ENCODE measurements around the gene RNF225. TPM values are rescaled to one million over a fixed set of nuclear protein-coding genes. Genes with fewer than 3 reads are reported as not detected.

RNF225 gene
- total RNA-seq, result 0.37 TPM in 1 of 2 replicates, not detected in the other

GRCh38 chr19:58395220-58395978 lies at the start of gene RNF225:
RNF225 (plus strand) TSS chr19:58395656; CDS start chr19:58396090, 434 bp downstream.

DNA sequence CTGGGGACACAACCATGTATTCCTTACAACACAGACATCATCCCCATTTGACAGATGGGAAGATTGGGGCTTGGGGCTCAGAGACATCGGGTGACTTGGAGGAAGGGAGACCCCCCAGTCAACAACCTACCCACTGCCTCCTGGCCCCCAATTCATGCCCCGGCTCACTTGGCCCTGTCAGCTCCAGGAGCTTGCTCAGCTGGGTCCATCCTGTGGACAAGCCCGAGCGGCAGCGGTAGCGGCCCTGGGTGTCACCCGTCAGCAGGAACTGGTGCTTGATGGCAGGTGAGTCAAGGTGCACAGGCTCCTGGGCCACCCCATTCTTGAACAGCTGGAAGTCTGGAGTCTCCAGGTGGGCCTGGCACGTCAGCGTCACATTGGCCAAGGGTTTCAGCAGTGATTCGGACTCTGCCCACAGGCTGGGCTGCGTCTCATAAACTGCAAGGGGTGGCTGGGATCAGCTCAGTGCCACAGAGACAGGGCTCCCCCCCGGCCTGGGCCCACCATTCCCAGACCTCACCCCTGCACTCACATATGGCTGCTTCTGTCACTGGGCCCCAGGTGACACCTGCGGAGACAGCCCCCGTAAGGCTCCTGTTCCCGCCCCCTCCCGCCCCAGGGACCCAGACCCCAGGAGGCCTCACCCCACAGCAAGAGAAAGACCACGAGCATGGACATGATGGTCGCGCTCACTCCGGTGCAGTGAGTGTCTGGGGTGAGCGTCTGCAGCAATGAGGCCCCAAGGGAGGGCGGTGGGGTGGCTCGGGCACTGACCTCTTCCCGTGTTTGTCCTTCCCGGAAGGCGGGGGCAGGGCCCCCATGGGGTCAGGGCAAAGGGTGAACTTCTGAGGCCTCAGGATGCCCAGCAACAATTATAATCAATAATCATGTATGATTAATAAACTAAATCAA lies 42.4 kb upstream of the RNF225 start, which contains the start of gene A1BG:
Gene A1BG (minus strand): TSS at position 733 of the 912 bp plus-strand sequence. CDS start 55 bp downstream, at position 678.

GRCh38 chr19:58362272-58362994 lies 33.0 kb upstream of the RNF225 start, which contains the start of gene ZNF497:
ZNF497 (minus strand) TSS chr19:58362751; CDS start chr19:58357635, 5,116 bp downstream.

GRCh38 chr19:58380662-58381459 lies 14.6 kb upstream of the RNF225 start, which contains the start of gene ZNF837:
ZNF837 (minus strand) TSS chr19:58381030; CDS start chr19:58369332, 11,698 bp downstream.

DNA sequence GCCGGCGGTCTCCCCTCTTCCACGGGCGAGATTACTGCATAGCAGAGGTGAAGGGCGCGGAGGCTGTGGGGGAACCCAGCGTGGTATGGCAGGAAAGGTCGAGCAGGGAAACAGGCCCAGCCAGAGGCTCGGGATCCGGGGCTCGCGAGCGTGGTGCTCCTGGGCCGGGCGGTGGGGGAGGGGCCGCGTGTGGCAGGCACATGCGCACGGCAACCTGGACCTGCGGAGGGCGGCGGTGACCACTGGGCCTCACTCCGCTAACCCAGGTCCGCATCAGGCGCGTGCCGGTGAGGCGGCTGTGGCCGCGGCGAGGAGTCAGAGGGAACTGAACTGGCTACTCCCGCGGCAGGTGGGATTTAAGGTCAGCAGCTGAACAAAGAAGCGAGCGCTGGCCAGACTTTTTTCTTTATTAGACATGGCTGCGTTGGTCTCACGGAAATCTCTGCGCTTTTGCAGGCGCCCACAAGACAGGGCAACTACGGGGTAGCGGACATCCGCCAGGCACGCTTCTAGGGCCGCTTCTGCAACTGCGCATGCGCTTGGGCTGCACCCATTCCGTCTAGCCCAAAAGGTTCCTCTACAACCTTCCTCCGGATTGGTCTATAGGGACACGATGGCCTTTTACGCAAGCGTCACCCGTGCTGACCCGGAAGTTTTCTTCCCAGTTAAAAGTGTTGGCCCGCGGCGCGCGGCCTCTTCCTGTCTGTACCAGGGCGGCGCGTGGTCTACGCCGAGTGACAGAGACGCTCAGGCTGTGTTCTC lies 8.7 kb upstream of the RNF225 start, which contains the start of gene RPS5:
Gene RPS5 (plus strand): TSS at position 694 of the 762 bp plus-strand sequence. CDS start 869 bp downstream, outside the sequence.

GRCh38 chr19:58408152-58409009 lies 12.9 kb downstream of the RNF225 start, which contains the start of gene ZNF584:
ZNF584 (plus strand) TSS chr19:58408649; CDS start chr19:58409148, 499 bp downstream.

GRCh38 chr19:58439576-58440554 lies 44.4 kb downstream of the RNF225 start, which contains the start of gene ZNF132:
ZNF132 (minus strand) TSS chr19:58440153; CDS start chr19:58439821, 332 bp downstream.

Other genes starting within 250 kb of the RNF225 start
- 14.8 and 18.4 TPM in 2 replicates for gene ZNF329, start 244.9 kb upstream of the RNF225 start, total RNA-seq
- gene ZNF274, start 212.6 kb upstream of the RNF225 start, total RNA-seq, result 24.4 and 27.0 TPM in 2 replicates
- gene ZNF544, start 166.7 kb upstream of the RNF225 start, total RNA-seq, result 37.5 and 44.8 TPM in 2 replicates
- gene ZNF8, start 116.7 kb upstream of the RNF225 start, total RNA-seq, result 3.4 and 4.2 TPM in 2 replicates
- gene ERVK3-1, start 90.3 kb upstream of the RNF225 start, total RNA-seq, result 32.6 and 37.5 TPM in 2 replicates
- gene ZSCAN22, start 68.7 kb upstream of the RNF225 start, total RNA-seq, result 3.1 and 3.2 TPM in 2 replicates
- 10.4 and 16.0 TPM in 2 replicates for gene A1BG, start 42.2 kb upstream of the RNF225 start, total RNA-seq
- 0.89 and 1.4 TPM in 2 replicates for gene ZNF497, start 32.9 kb upstream of the RNF225 start, total RNA-seq
- 3.1 and 3.5 TPM in 2 replicates for gene ZNF837, start 14.6 kb upstream of the RNF225 start, total RNA-seq
- 1,967 and 1,989 TPM in 2 replicates for gene RPS5, start 8.4 kb upstream of the RNF225 start, total RNA-seq
- gene ZNF584, start 13.0 kb downstream of the RNF225 start, total RNA-seq, result 16.7 and 18.0 TPM in 2 replicates
- 9.2 and 10.6 TPM in 2 replicates for gene ZNF132, start 44.5 kb downstream of the RNF225 start, total RNA-seq
- gene ZNF324B, start 56.0 kb downstream of the RNF225 start, total RNA-seq, result 10.0 and 12.1 TPM in 2 replicates
- gene ZNF324, start 71.4 kb downstream of the RNF225 start, total RNA-seq, result 15.9 and 17.0 TPM in 2 replicates
- 8.3 and 12.1 TPM in 2 replicates for gene ZNF446, start 80.7 kb downstream of the RNF225 start, total RNA-seq
- gene SLC27A5, start 116.3 kb downstream of the RNF225 start, total RNA-seq, result 2.9 and 4.2 TPM in 2 replicates
- 7.7 and 8.0 TPM in 2 replicates for gene ZBTB45, start 124.2 kb downstream of the RNF225 start, total RNA-seq
- gene TRIM28, start 148.4 kb downstream of the RNF225 start, total RNA-seq, result 265 and 355 TPM in 2 replicates
- 115 and 140 TPM in 2 replicates for gene CHMP2A, start 159.4 kb downstream of the RNF225 start, total RNA-seq
- gene UBE2M, start 163.0 kb downstream of the RNF225 start, total RNA-seq, result 60.9 and 92.1 TPM in 2 replicates
- 13.8 and 19.1 TPM in 2 replicates for gene MZF1, start 177.7 kb downstream of the RNF225 start, total RNA-seq